GM18505 (cell line): Measurements from ENCODE around the gene PARD6G.
A peak's percentile ranks its signal among the peaks of the same experiment; 100 is the strongest.
"Not testable (repeated sequence)": the region's sequence is repeated elsewhere in the genome, so short reads cannot be mapped to it uniquely, and the experiment has no call there.

Experiments
- ATAC-seq: cut with Tn5 transposase; IDR thresholded peaks from one replicate; pipeline ENCODE4 v1.9.1; 2021; ENCODE audit not compliant: unreplicated experiment
- POLR2A ChIP-seq: IDR thresholded peaks from 4 replicates; pipeline ENCODE4 v1.6.1; 2011; ENCODE audit warnings: borderline replicate concordance; ENCODE audit not compliant: insufficient read depth, insufficient read length; ENCODE audit errors: extremely low read depth

The PARD6G gene

GRCh38 chr18:80247393-80247841 is at the start of gene PARD6G:
TSS of gene PARD6G (minus strand) at chr18:80247514. CDS start at chr18:80247348, 166 bp downstream.
- no peak for TF ChIP-seq POLR2A
- peak; percentile 67 for ATAC-seq

- not testable (repeated sequence) for ATAC-seq
These were observed 15.1 kb upstream of the PARD6G start for GRCh38 chr18:80262241-80263033.

GRCh38 chr18:80259610-80260009 is 12.3 kb upstream of the PARD6G start:
- no peak for ATAC-seq
- no peak for TF ChIP-seq POLR2A

- no peak for ATAC-seq
- TF ChIP-seq POLR2A, result no peak
These were observed 11.3 kb upstream of the PARD6G start for GRCh38 chr18:80258640-80259039.

GRCh38 chr18:80257579-80258543 is 10.5 kb upstream of the PARD6G start:
- ATAC-seq, result not testable (repeated sequence)

GRCh38 chr18:80254971-80255500 is 7.7 kb upstream of the PARD6G start:
- no peak for ATAC-seq
- TF ChIP-seq POLR2A, result no peak

- no peak for TF ChIP-seq POLR2A
These were observed 6.7 kb upstream of the PARD6G start for GRCh38 chr18:80253871-80254492.

GRCh38 chr18:80253236-80253635 is 5.9 kb upstream of the PARD6G start:
- no peak for TF ChIP-seq POLR2A
- ATAC-seq, result no peak

More at GRCh38 chr18:80253871-80254492, 6.7 kb upstream of the PARD6G start:
- ATAC-seq, result no peak

- ATAC-seq, result no peak
- no peak for TF ChIP-seq POLR2A
These were observed 4.8 kb upstream of the PARD6G start for GRCh38 chr18:80252136-80252535.

- ATAC-seq, result no peak
- no peak for TF ChIP-seq POLR2A
These were observed 4.4 kb upstream of the PARD6G start for GRCh38 chr18:80251700-80252099.

GRCh38 chr18:80250740-80251364 is 3.5 kb upstream of the PARD6G start:
- no peak for ATAC-seq
- no peak for TF ChIP-seq POLR2A

- TF ChIP-seq POLR2A, result no peak
- no peak for ATAC-seq
These were observed 2.1 kb upstream of the PARD6G start for GRCh38 chr18:80249217-80250093.
